Peyer's patch (tissue), 4 donors: ENCODE measurements around the gene ESAM.

ENCODE experiments used
- POLR2A ChIP-seq, 2 donors: fragments of 450-650 bp; IDR thresholded peaks; one replicate each; pipeline ENCODE4 v1.5.1; 2017; ENCODE audit warnings: antibody characterized with exemption in 2 of 2, mild to moderate bottlenecking in 2 of 2, moderate library complexity in 2 of 2
- TF ChIP-seq, protein P1 (sequence below), 6 experiments: fragments of 450-650 bp in 4 of 6; fragments of 200-600 bp in 2 of 6; sonication (generic) in 1 of 6; IDR thresholded peaks; one replicate each; pipeline ENCODE4 v1.5.1; 2017 to 2019; ENCODE audit warnings: antibody characterized with exemption in 6 of 6, mild to moderate bottlenecking in 3 of 6, moderate library complexity in 1 of 6

DNA sequence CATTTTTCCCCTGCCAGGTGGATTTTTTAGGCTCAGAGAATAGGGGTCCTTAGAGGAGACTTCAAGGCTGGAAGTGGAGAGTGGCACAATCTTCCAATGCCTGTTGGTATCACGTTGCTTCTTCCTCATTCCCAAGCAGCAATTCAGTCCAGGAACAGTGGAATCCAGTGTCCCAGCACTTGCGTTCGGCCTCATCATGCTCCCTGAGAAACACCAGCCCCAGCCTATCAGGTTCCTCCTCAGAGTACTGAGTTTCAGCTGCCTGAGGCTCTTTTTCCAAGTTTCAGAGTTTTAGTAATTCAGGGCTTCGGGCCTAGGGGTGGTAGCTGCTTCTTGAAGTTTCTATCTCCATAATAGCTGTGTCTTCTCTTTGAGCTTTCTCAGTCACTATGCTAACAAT lies 54.3 kb downstream of the ESAM start:
- TF ChIP-seq, protein P1, sequence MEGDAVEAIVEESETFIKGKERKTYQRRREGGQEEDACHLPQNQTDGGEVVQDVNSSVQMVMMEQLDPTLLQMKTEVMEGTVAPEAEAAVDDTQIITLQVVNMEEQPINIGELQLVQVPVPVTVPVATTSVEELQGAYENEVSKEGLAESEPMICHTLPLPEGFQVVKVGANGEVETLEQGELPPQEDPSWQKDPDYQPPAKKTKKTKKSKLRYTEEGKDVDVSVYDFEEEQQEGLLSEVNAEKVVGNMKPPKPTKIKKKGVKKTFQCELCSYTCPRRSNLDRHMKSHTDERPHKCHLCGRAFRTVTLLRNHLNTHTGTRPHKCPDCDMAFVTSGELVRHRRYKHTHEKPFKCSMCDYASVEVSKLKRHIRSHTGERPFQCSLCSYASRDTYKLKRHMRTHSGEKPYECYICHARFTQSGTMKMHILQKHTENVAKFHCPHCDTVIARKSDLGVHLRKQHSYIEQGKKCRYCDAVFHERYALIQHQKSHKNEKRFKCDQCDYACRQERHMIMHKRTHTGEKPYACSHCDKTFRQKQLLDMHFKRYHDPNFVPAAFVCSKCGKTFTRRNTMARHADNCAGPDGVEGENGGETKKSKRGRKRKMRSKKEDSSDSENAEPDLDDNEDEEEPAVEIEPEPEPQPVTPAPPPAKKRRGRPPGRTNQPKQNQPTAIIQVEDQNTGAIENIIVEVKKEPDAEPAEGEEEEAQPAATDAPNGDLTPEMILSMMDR (IDR thresholded peaks at IDR 0.05) = no peak
- TF ChIP-seq POLR2A (IDR thresholded peaks at IDR 0.05) = no peak
